ENCODE results near the gene CNPY4.
"Not testable (repeated sequence)": the region's sequence is repeated elsewhere in the genome, so short reads cannot be mapped to it uniquely, and the experiment has no call there.

Gene CNPY4

DNA sequence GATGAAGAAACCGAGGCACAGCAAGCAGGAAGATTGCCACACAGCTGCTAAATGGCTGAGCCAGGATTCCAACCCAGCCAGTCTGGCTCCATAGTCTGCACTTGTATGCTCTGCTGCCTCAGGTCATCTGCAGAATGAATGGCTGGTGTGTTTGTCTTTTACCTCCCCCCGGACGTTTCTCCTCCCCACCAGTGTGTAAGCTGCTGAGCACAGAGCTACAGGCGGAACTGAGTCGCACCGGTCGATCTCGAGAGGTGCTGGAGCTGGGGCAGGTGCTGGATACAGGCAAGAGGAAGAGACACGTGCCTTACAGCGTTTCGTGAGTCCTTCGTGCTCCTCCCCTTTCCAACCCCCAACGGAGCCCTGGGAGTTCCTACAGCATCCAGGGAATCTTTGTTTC is 2.6 kb downstream of the CNPY4 start:
- no peak for DNase-seq

DNA sequence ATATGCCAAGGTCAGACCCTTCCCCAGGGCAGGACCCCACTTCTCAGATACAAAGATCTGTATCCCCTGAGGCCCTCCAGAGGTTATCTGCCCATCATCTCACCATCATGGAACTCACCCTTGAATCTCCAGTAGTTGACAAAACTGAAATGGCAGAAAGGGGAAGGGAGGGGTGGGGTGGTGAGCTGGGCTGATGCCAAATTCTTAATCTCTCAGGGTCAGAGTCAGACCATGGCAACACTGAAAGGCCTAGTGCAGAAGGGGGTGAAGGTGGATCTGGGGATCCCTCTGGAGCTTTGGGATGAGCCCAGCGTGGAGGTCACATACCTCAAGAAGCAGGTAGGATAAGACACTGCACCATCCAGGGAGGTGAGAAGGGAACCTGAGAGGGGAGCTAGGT is 3.1 kb downstream of the CNPY4 start:
- no peak for DNase-seq

DNA sequence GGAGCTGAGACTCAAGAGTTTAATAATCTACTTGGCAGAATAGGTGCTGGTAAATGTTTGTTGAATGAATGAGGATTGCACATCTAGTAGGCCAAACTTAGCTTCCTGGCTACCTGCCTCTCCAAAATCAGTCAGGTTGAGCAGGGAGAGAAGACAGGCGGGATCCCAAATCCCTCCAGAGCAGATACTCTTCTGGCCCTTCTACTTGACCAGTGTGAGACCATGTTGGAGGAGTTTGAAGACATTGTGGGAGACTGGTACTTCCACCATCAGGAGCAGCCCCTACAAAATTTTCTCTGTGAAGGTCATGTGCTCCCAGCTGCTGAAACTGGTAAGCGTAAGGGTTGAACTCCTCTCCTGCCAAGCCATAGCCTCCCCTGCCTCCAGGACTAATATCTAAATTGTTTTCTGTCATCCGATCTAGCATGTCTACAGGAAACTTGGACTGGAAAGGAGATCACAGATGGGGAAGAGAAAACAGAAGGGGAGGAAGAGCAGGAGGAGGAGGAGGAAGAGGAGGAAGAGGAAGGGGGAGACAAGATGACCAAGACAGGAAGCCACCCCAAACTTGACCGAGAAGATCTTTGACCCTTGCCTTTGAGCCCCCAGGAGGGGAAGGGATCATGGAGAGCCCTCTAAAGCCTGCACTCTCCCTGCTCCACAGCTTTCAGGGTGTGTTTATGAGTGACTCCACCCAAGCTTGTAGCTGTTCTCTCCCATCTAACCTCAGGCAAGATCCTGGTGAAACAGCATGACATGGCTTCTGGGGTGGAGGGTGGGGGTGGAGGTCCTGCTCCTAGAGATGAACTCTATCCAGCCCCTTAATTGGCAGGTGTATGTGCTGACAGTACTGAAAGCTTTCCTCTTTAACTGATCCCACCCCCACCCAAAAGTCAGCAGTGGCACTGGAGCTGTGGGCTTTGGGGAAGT is 5.1 kb downstream of the CNPY4 start:
- no peak for DNase-seq

DNA sequence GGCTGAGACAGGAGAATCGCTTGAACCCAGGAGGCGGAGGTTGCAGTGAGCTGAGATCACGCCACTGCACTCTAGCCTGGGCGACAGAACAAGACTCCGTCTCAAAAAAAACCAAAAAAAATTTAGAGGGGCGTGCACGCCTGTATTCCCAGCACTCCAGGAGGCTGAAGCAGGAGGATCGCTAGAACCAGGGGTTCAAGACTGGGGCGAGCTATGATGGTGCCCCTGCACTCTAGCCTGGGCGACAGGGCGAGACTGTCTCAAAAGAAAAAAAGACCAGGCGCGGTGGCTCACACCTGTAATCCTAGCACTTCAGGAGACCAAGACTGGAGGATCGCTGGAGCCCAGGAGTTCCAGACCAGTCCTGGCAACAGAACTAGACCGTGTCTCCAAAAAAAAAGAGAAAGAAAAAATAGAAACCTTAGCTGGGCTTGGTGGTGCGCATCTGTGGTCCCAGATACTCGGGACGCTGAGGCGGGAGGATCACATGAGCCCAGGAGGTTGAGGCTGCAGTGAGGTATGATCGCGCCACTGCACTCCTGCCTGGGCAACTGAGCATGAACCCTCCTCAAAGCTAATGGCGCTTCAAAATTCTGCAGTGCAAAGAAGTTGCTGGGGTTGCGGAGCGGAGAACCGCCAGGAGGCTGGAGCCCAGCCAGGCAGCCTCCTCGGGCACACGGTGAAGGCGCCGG is 7.0 kb downstream of the CNPY4 start:
- no peak for DNase-seq

DNA sequence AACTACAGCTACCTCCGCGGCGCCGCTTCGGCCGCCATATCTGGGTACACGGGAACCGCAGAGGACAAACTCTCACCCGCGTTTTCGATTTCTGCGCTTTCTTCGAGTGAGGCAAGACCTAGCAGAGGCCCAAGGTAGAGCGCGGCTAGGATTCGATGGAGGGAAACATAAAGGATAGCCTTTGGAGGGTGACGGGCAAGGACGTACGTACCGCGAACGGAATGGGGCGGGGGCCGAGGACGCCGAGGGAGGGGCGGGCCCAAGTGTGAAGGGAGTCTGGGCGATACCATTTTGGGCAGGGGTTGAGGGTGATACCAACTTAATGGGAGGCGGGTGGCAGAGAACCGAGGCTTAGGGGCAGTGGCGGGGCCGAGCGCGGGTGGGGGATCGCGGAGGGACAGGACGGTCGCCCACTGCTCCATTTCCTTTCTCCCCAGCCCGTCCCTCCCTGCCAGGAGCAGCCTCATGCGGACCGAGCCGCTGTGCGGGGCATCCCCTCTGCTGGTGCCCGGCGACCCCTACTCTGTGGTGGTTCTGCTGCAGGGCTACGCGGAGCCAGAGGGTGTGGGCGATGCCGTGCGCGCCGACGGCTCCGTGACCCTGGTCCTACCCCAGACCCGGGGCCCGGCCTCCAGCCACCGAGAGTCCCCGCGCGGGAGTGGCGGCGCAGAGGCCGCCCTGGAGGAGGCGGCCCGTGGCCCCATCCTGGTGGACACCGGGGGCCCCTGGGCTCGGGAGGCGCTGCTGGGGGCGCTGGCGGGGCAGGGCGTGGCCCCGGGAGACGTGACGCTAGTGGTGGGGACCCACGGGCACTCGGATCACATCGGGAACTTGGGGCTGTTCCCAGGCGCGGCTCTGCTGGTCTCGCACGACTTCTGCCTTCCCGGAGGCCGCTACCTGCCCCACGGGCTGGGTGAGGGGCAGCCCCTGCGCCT is 7.8 kb downstream of the CNPY4 start, which contains the start of gene MBLAC1:
TSS of gene MBLAC1 (plus strand) at position 37 of the 935 bp plus-strand sequence. CDS start at position 466, 429 bp downstream.
- peak; percentile 86 for DNase-seq

DNA sequence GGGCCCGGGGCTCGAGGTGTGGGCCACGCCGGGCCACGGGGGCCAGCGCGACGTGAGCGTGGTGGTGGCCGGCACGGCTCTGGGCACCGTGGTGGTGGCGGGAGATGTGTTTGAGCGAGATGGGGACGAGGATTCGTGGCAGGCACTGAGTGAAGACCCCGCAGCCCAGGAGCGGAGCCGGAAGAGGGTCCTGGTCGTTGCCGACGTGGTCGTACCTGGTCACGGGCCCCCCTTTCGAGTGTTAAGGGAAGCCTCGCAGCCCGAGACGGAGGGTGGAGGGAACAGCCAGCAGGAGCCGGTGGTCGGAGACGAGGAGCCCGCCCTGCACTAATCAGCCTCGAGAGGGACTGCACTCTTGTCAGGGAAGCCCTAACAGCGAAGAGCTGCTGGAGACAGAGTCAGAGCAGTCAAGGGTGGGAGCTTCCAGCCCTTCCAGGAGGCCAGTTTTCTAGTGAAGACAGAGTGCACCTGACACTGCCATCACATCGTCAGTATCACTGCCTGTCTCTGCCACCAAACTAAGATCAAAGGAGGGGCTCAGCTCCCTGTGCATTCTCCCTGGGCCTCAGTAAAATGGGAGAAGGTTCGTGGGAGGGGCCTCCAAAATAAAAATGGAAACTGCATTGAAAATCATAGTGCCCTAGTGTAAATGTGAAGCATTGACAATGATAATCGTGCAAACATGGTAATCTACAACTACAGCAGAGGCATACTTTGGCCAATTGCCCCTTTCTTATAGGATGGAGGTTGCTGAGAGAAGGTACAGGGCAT is 8.6 kb downstream of the CNPY4 start:
- DNase-seq = no peak

DNA sequence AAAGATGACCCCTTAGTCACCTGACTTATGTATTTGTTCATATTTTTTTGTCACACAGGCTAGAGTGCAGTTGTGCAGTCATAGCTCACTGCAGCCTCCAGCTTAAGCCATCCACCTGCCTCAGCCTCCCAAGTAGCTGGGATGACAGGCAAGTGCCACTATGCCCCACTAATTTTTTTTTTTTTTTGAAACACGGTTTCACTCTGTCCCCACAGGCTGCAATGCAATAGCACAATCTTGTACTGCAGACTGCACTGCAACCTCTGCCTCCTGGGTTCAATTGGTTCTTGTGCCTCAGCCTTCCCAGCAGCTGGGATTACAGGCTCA is 9.2 kb downstream of the CNPY4 start:
- DNase-seq = no peak

DNA sequence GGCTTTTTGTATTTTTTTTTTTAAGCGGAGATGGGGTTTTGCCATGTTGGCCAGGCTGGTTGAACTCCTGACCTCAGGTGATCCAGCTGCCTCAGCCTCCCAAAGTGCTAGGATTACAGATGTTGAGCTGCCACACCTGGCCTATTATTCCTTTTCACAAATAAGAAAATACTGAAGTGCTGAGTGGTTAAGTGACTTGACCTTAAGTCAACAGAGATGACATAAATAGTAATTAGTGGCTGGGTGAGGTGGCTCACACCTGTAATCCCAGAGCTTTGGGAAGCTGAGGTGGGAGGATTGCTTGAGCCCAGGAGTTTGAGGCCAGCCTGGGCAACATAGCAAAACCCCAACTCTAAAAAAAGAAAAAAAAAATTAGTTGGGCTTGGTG is 10.8 kb downstream of the CNPY4 start:
- DNase-seq = not testable (repeated sequence)

DNA sequence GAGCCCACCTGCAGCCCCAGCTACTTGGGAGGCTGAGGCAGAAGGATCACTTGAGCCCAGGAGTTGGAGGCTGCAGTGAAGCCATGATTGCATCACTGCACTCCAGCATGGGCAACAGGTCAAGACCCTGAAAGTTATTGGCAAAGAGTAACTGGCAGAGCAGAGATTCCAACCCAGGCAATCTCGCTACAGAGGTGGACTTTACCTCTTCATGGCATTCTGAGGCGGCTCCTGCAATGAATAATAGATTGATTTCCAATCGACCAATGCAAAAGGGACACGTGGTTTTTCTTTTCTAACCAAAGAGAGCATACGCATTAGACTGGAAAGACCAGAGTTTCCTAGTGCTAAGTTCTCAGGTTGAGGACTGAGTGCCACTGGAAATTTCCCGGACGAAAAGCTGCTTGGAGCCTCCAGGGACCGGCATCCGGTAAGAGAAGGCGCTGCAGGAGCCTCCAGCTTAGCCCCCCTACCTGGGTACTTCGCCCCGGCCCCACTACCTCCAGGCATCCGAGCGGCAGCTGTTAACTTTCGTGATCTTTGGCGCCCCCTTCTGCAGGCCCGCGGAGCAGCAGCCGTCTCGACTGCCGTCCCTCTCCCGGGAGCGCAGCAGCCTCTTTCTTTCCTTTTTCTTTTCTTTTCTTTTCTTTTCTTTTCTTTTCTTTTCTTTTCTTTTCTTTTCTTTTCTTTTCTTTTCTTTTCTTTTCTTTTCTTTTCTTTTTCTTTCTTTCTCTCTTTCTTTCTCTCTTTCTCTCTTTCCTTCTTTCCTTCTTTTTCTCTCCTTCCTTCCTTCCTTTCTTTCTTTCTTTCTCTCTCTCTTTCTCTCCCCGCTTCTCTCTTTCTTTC is 11.4 kb downstream of the CNPY4 start:
- peak; percentile 71 for DNase-seq

DNA sequence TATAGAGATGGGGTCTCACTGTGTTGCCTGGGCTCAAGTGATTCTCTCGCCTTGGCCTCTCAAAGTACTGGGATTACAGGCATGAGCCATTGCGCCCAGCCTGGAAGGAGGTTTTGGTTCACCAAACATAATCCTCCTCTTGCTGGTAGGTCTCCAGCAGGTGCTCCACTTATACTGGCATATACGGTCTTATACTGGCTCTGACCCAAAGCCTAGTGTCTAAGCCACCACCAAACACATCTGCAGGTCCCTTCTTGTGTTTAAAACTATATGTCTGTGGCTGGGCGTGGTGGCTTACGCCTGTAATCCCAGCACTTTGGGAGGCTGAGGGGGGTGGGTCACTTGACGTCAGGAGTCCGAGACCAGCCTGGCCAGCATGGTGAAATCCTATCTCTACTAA is 12.7 kb downstream of the CNPY4 start:
- no peak for DNase-seq

DNA sequence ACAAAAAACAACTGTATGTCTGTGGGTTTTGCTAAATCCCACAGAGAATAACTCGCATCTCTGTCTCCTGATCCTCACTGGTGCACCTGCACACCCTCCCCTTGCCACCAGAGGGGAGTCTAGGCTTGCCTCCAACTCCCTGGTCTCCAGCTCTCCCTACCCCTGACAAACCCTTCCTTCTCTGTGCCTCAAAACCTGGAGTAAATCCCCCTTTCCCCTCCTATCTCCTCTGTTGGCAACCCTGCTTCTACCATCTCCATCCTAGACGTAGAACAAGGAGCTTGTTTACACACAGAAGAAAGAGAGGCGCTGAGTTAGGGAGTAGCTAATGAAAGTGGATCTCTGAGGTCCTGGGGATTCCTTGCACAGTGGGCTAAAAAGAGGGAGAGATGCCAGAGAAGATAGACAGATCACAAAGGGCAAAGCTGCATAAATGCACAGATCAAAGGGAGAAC is 13.3 kb downstream of the CNPY4 start:
- DNase-seq = peak; percentile 60

DNA sequence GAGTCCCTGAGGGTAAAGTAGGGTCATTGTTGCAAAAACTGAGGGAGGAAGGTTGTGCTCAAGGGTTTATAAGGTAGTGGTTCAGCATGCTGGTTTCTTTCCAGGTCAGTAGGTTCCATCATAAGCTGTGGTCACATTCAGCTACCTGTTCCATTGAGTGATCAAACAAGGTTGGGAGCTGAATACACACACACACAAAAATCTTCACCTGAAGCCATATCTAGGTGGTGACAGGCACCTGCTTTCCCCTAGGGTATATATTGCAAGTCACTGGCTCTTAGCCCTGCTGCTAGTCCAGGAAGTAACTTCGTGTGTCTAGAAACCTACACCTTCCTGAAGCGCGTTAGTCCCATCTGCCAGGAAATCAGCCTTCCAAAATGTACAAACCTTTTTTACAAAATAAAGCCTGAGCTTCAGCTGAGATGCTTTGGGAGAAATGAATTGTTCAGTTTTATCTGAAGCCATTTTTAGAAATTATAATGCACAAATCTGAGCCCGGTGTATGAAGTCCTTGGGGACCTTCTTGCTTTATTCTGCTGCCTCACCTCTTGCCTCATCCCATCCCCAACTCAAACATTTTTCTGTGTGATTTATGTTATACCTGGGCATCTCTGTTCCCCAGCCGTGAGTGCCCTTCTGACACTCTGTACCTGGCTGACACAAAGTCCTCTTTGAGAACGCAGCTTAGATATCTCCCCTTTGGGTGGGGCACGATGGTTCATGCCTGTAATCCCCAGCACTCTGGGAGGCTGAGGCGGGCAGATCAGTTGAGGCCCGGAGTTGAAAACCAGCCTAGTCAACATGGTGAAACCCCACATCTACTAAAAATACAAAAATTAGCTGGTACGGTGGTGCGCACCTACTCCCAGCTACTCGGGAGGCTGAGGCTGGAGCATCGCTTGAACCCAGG is 18.7 kb downstream of the CNPY4 start:
- DNase-seq = no peak

DNA sequence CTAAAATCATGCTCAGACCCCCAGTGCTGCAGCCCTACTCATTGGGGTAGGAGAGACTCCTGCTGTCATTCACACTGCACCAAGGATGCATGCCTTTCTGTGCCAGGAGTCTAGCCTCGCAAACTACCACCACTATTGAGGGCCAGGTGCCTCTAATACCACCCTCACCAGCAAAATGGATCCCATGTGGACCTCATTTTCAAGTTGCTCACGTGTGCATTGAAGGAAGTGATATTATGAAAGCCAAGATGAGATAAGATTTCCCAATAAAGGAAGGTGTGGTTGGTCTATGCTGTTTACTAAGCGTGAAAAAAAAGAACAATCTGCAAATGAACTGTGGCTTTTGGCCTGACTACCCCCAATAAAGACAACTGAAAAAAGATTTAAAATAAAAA is 22.1 kb downstream of the CNPY4 start:
- DNase-seq = peak; percentile 35

DNA sequence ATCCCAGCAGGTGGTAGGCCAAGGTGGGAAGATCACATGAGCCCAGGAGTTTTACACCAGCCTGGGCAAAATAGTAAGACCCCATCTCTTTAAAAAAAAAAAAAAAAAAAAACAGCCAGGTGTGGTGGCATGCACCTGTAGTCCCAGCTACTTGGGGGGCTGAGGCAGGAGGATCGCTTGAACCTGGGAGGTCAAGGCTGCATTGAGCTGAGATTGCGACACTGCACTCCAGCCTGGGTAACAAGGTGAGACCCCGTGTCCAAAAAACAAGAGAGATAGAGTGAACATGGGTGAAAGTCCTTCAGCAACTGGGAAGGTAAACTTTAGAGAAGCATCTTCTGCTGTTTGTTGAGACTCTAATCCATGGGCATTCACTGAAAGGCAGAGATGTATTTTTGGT is 23.0 kb downstream of the CNPY4 start:
- no peak for DNase-seq

DNA sequence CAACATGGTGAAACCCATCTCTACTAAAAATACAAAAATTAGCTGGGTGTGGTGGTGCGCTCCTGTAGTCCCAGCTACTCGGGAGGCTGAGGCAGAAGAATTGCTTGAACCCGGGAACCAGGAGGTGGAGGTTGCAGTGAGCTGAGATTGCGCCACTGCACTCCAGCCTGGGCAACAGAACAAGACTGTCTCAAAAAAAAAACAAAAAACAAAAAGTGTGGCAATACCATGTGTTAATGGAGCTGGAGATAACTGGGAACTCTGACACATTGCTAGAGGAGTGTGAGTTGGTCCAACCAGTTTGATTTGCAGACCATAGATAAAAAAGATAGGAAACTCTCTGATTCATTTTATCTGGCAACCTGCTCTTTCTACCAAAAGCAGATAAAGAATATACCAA is 26.9 kb downstream of the CNPY4 start:
- DNase-seq = not testable (repeated sequence)

DNA sequence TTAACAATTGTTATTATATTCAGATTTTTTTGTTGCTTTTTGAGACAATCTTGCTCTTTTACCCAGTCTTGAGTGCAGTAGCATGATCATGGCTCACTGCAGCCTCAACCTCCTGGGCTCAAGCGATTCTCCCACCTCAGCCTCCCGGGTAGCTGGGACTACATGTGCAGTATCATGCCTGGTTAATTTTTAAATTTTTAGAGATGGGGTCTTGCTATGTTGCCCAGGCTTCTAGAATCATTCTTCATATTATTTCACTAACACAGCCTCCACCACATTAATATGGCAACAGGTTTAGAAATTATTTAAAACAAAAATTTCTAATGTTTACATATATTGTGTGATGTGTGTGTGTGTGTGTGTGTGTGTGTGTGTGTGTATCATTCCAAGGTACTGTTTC is 27.8 kb downstream of the CNPY4 start:
- no peak for DNase-seq

DNA sequence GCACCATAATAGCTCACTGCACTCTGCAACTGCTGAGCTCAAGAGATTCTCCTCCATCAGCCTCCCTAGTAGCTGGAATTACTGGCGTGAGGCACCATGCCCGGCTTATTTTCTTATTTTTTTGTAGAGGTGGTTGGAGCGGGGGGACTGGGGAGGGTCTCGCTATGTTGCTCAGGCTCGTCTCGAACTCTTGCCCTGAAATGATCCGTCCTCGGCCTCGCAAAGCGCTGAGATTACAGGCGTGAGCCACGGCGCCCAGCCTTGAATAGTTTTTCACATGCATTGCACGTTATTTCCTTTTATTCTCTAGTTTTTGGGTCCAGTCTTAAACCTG is 28.8 kb downstream of the CNPY4 start:
- no peak for DNase-seq

DNA sequence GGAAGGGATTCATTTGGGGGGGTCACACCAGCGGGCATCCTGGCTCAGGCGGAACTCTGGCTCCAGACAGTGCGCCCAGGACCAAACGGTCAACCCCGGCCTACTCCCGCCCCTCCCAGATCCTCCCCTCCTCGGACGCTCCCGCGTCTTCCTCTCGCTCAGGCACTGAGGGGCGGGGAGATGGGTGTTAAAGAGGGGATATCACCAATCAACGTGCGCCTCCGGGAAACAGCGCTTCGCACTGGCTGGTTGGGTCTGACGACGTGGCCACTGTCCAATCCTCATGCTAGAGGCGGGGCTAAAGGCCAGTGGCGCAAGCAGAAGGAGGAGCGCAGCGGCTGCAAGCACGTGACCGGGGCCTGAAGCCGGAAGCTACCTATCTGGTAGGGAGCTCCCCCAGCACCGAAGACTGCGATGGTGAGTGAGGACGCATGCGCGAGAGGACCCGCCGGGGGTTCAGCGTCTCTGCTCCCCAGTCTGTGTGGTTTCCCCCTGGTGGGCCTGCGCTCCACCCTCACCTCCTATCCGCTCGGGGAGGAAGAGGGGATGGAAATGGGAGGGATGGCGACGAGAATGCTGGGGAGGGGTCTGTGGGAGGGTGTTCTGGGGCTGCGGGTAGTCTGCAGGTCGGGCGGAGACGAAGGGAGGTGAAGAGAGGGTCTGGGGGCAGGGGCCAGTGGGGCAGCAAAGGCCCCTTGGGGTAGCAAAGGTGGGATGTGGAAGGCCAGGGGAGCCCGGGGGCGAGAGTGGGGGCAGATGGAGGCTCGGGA is 29.3 kb downstream of the CNPY4 start, which contains the start of gene LAMTOR4:
TSS of gene LAMTOR4 (plus strand) at position 360 of the 770 bp plus-strand sequence. CDS start at position 415, 55 bp downstream.
- DNase-seq = peak; percentile 100

DNA sequence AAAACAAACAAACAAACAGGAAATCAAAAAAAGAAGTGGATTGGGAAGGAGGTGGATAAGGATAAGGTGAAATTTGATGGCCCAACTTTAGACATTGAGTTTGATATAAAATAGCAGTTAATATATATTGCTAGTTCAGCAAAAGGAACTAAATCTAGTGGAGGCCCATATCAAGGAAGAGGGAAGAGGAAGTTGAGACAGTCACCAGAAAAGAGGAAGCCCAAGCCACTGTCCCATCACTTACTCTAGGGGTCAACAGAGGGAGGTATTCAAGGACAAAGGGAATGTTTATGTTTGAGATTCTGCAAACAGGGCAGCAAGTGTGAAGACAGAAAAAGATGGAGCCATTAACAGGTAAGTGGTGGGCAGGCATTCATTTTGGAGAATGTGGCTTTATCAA is 33.0 kb downstream of the CNPY4 start:
- no peak for DNase-seq
